Stimulated activated CD8-positive, alpha-beta memory T cell treated with anti-CD3 and anti-CD28 coated beads, Interleukin-4, amount 100 ng/mL, for 24 hours (primary cell): ENCODE measurements around the gene HDDC3.

ENCODE experiments used
- DNase-seq: peaks from one replicate; pipeline ENCODE4 v3.0.0-alpha.2; 2020; ENCODE audit warnings: low read depth

The HDDC3 gene

DNA sequence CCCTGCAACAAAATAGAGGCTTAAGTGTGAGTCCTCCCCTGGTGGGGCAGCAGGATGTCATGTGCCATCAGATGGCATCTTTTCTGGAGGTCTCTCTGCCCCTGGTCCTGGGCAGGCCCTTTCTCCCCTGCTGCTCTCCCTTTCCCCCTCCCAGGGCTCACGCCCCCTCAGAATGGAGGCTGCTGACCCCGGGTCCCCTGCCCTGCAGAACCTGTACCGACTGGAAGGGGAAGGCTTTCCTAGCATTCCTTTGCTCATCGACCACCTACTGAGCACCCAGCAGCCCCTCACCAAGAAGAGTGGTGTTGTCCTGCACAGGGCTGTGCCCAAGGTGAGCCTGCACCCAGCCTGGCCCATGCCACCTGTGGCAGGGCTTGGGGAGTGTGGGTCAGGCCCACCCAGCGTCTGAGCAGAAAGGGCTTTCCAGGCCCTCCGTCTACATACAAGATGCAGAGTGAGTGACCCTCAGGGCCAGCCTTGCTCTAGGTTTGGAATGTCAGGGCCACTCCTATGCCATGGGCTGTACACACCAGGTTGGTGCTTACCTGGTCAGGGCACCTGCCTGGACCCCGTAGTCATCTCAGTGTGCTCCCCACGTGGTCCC is 40.9 kb downstream of the HDDC3 start:
- no peak for DNase-seq

- DNase-seq, result no peak
These were observed 41.5 kb downstream of the HDDC3 start for GRCh38 chr15:90890839-90891238.

- no peak for DNase-seq
These were observed 42.5 kb downstream of the HDDC3 start for GRCh38 chr15:90889736-90890456.

DNA sequence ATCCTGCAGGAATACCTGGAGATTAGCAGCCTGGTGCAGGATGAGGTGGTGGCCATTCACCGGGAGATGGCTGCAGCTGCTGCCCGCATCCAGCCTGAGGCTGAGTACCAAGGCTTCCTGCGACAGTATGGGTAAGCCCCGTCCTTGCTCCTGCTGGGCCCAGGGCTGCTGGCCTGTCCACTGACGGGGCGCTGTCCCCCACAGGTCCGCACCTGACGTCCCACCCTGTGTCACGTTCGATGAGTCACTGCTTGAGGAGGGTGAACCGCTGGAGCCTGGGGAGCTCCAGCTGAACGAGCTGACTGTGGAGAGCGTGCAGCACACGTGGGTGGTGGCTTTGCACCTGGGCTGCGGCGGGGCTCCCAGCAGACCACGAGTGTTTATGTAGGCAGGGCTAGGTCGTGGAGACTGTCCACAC is 43.0 kb downstream of the HDDC3 start:
- DNase-seq, result no peak

DNA sequence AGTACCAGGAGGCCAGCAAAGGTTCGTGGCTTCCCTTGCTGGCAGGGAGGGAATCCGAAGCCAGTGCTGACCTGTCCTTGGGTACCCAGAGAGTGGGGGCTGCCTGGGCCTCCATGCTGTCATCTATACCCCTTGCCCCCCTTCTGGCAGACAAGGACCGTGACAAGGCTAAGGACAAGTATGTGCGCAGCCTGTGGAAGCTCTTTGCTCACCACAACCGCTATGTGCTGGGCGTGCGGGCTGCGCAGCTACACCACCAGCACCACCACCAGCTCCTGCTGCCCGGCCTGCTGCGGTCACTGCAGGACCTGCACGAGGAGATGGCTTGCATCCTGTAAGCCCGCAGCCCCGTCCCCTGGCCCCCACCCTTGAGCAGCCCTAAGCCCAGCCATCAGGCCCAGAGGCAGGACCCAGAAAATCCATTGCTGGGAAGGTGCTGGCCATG is 45.3 kb downstream of the HDDC3 start:
- DNase-seq, result no peak

GRCh38 chr15:90886291-90886614 is 46.1 kb downstream of the HDDC3 start:
- DNase-seq, result no peak

- peak; percentile 72 for DNase-seq
These were observed 46.7 kb downstream of the HDDC3 start for GRCh38 chr15:90885432-90886290.

- no peak for DNase-seq
These were observed 47.5 kb downstream of the HDDC3 start for GRCh38 chr15:90884719-90885431.

- DNase-seq, result no peak
These were observed 48.2 kb downstream of the HDDC3 start, which contains the start of gene FES for GRCh38 chr15:90883976-90884718. Gene FES (plus strand): TSS chr15:90884504. CDS start chr15:90885046, 542 bp downstream.

DNA sequence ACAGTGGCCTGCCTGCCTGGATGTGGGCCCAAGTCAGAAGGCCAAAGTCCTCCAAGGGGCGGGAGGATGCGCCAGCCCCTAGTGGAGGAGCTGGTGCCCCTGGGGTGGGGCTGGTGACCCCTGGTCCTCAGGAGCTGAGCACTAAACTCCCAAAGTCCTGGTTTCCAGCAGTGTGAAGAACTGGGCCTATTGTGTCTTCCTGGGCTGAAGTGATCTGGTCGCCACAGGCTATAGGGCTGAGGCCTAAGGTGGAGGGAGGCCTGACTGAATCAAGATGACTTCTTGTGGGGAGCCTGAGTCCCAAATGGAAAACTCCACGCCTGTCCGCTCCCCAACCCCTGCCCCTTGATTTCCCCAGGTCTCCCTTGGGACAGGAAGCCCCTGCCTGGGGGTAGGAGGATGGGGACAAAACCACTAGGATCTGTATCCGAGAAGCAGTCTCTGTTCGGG is 48.8 kb downstream of the HDDC3 start:
- no peak for DNase-seq

- DNase-seq, result no peak
These were observed 49.4 kb downstream of the HDDC3 start for GRCh38 chr15:90882781-90883525.

DNA sequence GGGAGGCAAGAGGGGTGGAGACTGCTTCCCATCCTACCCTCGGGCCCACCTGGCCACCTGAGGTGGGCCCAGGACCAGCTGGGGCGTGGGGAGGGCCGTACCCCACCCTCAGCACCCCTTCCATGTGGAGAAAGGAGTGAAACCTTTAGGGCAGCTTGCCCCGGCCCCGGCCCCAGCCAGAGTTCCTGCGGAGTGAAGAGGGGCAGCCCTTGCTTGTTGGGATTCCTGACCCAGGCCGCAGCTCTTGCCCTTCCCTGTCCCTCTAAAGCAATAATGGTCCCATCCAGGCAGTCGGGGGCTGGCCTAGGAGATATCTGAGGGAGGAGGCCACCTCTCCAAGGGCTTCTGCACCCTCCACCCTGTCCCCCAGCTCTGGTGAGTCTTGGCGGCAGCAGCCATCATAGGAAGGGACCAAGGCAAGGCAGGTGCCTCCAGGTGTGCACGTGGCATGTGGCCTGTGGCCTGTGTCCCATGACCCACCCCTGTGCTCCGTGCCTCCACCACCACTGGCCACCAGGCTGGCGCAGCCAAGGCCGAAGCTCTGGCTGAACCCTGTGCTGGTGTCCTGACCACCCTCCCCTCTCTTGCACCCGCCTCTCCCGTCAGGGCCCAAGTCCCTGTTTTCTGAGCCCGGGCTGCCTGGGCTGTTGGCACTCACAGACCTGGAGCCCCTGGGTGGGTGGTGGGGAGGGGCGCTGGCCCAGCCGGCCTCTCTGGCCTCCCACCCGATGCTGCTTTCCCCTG is 50.2 kb downstream of the HDDC3 start:
- DNase-seq, result no peak

GRCh38 chr15:90881181-90881977 is 51.0 kb downstream of the HDDC3 start:
- no peak for DNase-seq

- DNase-seq, result no peak
These were observed 51.8 kb downstream of the HDDC3 start for GRCh38 chr15:90880381-90881145.
